DND-41 (cell line): ENCODE results near the gene CAMSAP2.

Experiments used
- EZH2 ChIP-seq: IDR thresholded peaks from 3 replicates; pipeline ENCODE4 v1.6.1; 2012; ENCODE audit warnings: borderline replicate concordance, low read depth, mild to moderate bottlenecking, moderate library complexity, low read length, inconsistent platforms; ENCODE audit not compliant: severe bottlenecking
- TF ChIP-seq, protein P1 (sequence below): IDR thresholded peaks from 2 replicates; pipeline ENCODE4 v1.5.1; 2012; ENCODE audit warnings: borderline replicate concordance, low read length, moderate library complexity, mild to moderate bottlenecking; ENCODE audit not compliant: poor library complexity, severe bottlenecking; ENCODE audit errors: extremely low read depth

DNA sequence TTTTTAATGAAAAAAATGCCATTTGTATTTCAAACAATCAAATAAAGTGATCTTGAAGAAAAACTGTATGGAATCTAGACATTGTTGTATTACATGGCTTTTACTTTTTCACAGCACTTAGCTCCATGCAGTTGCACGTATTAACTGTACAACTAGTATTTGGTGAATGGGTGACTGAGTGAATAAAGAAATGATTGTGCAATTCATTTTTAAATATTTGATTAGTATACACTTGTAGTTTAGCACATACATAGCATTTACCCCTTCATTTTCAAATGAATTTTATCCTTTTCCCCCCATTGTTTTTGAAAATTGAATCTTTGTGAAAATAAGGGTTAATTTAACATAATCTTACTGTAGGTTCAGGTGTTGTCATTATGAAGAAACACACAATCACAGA lies 79.6 kb downstream of the CAMSAP2 start:
- TF ChIP-seq, protein P1, sequence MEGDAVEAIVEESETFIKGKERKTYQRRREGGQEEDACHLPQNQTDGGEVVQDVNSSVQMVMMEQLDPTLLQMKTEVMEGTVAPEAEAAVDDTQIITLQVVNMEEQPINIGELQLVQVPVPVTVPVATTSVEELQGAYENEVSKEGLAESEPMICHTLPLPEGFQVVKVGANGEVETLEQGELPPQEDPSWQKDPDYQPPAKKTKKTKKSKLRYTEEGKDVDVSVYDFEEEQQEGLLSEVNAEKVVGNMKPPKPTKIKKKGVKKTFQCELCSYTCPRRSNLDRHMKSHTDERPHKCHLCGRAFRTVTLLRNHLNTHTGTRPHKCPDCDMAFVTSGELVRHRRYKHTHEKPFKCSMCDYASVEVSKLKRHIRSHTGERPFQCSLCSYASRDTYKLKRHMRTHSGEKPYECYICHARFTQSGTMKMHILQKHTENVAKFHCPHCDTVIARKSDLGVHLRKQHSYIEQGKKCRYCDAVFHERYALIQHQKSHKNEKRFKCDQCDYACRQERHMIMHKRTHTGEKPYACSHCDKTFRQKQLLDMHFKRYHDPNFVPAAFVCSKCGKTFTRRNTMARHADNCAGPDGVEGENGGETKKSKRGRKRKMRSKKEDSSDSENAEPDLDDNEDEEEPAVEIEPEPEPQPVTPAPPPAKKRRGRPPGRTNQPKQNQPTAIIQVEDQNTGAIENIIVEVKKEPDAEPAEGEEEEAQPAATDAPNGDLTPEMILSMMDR: no peak
- TF ChIP-seq EZH2: no peak
